SK-N-SH (cell line): ENCODE measurements around the gene PJA2.

Experiments
- EP300 ChIP-seq, 2 experiments: IDR thresholded peaks; 2 replicates each; pipeline versions ENCODE4 v1.4.0 to v1.6.1; 2012; ENCODE audit warnings: borderline replicate concordance in 1 of 2, low read depth in 1 of 2, low read length in 1 of 2
- FOSL2 ChIP-seq: IDR thresholded peaks from 2 replicates; pipeline ENCODE4 v1.4.0; 2012; ENCODE audit warnings: low read depth, mild to moderate bottlenecking, moderate library complexity, borderline replicate concordance
- GABPA ChIP-seq: IDR thresholded peaks from 2 replicates; pipeline ENCODE4 v1.4.0; 2012; ENCODE audit warnings: low read depth, mild to moderate bottlenecking
- NRF1 ChIP-seq: IDR thresholded peaks from 2 replicates; pipeline ENCODE4 v1.6.1; 2012; ENCODE audit warnings: low read depth, mild to moderate bottlenecking, low read length
- YY1 ChIP-seq: IDR thresholded peaks from 2 replicates; pipeline ENCODE4 v1.4.0; 2012; ENCODE audit warnings: low read depth, mild to moderate bottlenecking
- TF ChIP-seq, protein P1 (sequence below): IDR thresholded peaks from 2 replicates; pipeline ENCODE4 v1.4.0; 2012; ENCODE audit warnings: low read depth, borderline replicate concordance
- TF ChIP-seq, protein P2 (sequence below): fragments of 150-350 bp; IDR thresholded peaks from 2 replicates; pipeline ENCODE4 v1.6.1; 2017; ENCODE audit warnings: antibody characterized with exemption, low read length, low read depth, borderline replicate concordance
- TF ChIP-seq, protein P3 (sequence below): fragments of 150-350 bp; IDR thresholded peaks from 2 replicates; pipeline ENCODE4 v1.6.1; 2016; ENCODE audit warnings: mild to moderate bottlenecking, low read depth, low read length
- TF ChIP-seq, protein P4 (sequence below): fragments of 200-600 bp; sonication (generic); IDR thresholded peaks from 2 replicates; pipeline ENCODE4 v1.6.1; 2017; ENCODE audit warnings: antibody characterized with exemption, mild to moderate bottlenecking, moderate library complexity

DNA sequence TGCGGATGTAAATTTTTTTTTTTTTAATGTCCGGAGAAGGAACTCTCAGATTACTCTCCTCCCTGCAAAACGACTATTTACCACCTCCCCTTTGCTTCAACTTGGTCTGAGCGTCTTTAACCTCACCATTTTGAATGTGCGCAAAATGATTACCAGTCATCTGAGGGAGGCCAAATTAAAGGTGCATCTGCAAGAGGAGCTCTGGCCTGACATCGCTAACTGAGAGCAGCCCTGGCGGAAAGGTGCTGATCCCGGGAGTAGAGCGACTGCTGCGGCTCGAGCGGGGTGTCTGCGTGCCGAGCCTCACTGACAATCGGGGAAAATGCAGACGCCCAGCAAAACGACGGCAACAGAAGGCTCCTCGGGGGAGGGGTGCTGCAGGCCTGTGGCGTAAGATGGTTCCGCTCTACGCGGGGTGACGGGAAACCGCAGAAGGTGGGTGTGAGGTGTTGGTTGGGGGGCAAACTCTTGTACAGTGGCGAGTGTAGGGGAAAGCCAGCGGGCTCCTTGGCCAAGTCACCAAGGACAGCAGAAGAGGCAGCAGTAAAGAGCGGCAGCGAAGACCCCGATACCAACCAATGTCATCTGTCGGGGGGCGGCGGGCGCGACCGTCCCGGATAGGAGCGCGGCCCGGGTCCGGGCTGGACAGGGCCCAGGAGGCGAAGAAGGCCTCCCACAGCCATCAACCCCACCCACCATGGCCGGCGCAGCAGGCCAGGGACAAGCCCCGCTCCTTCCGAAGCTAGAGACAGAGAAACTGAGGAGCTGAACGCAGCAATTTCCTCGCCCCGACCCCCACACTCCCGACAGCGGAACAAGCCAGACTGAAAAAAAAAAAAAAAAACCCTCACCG lies 557 bp downstream of the PJA2 start:
- TF ChIP-seq FOSL2, result no peak
- peak; percentile 42; the same call in 1 of the 2 replicates for TF ChIP-seq YY1
- TF ChIP-seq, protein P1, sequence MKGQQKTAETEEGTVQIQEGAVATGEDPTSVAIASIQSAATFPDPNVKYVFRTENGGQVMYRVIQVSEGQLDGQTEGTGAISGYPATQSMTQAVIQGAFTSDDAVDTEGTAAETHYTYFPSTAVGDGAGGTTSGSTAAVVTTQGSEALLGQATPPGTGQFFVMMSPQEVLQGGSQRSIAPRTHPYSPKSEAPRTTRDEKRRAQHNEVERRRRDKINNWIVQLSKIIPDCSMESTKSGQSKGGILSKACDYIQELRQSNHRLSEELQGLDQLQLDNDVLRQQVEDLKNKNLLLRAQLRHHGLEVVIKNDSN, result no peak
- TF ChIP-seq, protein P2, sequence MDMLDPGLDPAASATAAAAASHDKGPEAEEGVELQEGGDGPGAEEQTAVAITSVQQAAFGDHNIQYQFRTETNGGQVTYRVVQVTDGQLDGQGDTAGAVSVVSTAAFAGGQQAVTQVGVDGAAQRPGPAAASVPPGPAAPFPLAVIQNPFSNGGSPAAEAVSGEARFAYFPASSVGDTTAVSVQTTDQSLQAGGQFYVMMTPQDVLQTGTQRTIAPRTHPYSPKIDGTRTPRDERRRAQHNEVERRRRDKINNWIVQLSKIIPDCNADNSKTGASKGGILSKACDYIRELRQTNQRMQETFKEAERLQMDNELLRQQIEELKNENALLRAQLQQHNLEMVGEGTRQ, result no peak
- TF ChIP-seq, protein P3, sequence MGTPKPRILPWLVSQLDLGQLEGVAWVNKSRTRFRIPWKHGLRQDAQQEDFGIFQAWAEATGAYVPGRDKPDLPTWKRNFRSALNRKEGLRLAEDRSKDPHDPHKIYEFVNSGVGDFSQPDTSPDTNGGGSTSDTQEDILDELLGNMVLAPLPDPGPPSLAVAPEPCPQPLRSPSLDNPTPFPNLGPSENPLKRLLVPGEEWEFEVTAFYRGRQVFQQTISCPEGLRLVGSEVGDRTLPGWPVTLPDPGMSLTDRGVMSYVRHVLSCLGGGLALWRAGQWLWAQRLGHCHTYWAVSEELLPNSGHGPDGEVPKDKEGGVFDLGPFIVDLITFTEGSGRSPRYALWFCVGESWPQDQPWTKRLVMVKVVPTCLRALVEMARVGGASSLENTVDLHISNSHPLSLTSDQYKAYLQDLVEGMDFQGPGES, result no peak
- no peak for TF ChIP-seq EP300 (IDR thresholded peaks at IDR 0.05; ENCODE audit: borderline replicate concordance in 1 of 2, low read depth in 1 of 2, low read length in 1 of 2)
- TF ChIP-seq, protein P4, sequence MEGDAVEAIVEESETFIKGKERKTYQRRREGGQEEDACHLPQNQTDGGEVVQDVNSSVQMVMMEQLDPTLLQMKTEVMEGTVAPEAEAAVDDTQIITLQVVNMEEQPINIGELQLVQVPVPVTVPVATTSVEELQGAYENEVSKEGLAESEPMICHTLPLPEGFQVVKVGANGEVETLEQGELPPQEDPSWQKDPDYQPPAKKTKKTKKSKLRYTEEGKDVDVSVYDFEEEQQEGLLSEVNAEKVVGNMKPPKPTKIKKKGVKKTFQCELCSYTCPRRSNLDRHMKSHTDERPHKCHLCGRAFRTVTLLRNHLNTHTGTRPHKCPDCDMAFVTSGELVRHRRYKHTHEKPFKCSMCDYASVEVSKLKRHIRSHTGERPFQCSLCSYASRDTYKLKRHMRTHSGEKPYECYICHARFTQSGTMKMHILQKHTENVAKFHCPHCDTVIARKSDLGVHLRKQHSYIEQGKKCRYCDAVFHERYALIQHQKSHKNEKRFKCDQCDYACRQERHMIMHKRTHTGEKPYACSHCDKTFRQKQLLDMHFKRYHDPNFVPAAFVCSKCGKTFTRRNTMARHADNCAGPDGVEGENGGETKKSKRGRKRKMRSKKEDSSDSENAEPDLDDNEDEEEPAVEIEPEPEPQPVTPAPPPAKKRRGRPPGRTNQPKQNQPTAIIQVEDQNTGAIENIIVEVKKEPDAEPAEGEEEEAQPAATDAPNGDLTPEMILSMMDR, result no peak
- TF ChIP-seq GABPA, result no peak; the same call in none of the 2 replicates
- TF ChIP-seq NRF1, result no peak
